GM23338 (cell line): ENCODE measurements around the gene ATXN7. TPM values are rescaled to one million over a fixed set of nuclear protein-coding genes. Genes with fewer than 3 reads are reported as not detected.

Experiments
- ATAC-seq: fragments of 200-7000 bp; cut with Tn5 transposase; 3 replicates; pipeline ENCODE4 v1.9.1; 2020
- DNase-seq: peaks from one replicate; pipeline ENCODE4 v3.0.0-alpha.2; 2015; ENCODE audit warnings: low spot score
- H2AFZ ChIP-seq: fragments of 200-600 bp; sonication (generic); 2 replicates; pipeline ENCODE4 v1.8.0; 2016; ENCODE audit warnings: antibody characterized with exemption, mild to moderate bottlenecking, moderate library complexity
- H3F3A ChIP-seq: fragments of 200-600 bp; sonication (generic); replicated peaks from 2 replicates; pipeline ENCODE4 v1.8.0; 2017; ENCODE audit warnings: antibody characterized with exemption, mixed run types, low read depth
- H3K27ac ChIP-seq: fragments of 200-600 bp; sonication (generic); 2 replicates; pipeline ENCODE4 v1.6.1; 2016; ENCODE audit warnings: low read depth
- H3K27me3 ChIP-seq: fragments of 200-600 bp; sonication (generic); 2 replicates; pipeline ENCODE4 v1.8.0; 2016; ENCODE audit warnings: mild to moderate bottlenecking, mixed run types, moderate library complexity; ENCODE audit not compliant: insufficient read depth
- H3K36me3 ChIP-seq: fragments of 200-600 bp; sonication (generic); 2 replicates; pipeline ENCODE4 v1.8.0; 2016; ENCODE audit warnings: mild to moderate bottlenecking; ENCODE audit not compliant: insufficient read depth
- H3K4me1 ChIP-seq: fragments of 200-600 bp; sonication (generic); 2 replicates; pipeline ENCODE4 v1.8.0; 2016; ENCODE audit warnings: mild to moderate bottlenecking, moderate library complexity; ENCODE audit not compliant: insufficient read depth
- H3K4me2 ChIP-seq: fragments of 200-600 bp; sonication (generic); 2 replicates; pipeline ENCODE4 v1.7.1; 2017; ENCODE audit warnings: mixed run types
- H3K4me3 ChIP-seq: fragments of 200-600 bp; sonication (generic); 2 replicates; pipeline ENCODE4 v1.6.1; 2016; ENCODE audit warnings: mixed run types
- H3K79me2 ChIP-seq: fragments of 200-600 bp; sonication (generic); replicated peaks from 2 replicates; pipeline ENCODE4 v1.8.0; 2017; ENCODE audit warnings: mild to moderate bottlenecking; ENCODE audit not compliant: insufficient read depth
- H3K9me2 ChIP-seq: fragments of 200-600 bp; sonication (generic); 2 replicates; pipeline ENCODE4 v1.8.0; 2017; ENCODE audit not compliant: insufficient read depth
- H4K20me1 ChIP-seq: fragments of 200-600 bp; sonication (generic); replicated peaks from 2 replicates; pipeline ENCODE4 v1.8.0; 2017; ENCODE audit warnings: mild to moderate bottlenecking; ENCODE audit not compliant: insufficient read depth
- H3K27ac Mint-ChIP-seq: 2 replicates; pipeline ENCODE4 v1.8.0; 2020; ENCODE audit warnings: inconsistent platforms, mild to moderate bottlenecking, moderate library complexity, mixed read lengths
- H3K27me3 Mint-ChIP-seq: 3 replicates; pipeline ENCODE4 v1.8.0; 2022; ENCODE audit warnings: low read depth, mild to moderate bottlenecking, moderate library complexity, mixed read lengths, inconsistent platforms; ENCODE audit not compliant: insufficient read depth, poor library complexity
- H3K36me3 Mint-ChIP-seq: 3 replicates; pipeline ENCODE4 v1.8.0; 2021; ENCODE audit warnings: low read depth, mild to moderate bottlenecking, inconsistent platforms, moderate library complexity, mixed read lengths
- H3K4me1 Mint-ChIP-seq: 3 replicates; pipeline ENCODE4 v1.8.0; 2020; ENCODE audit warnings: mild to moderate bottlenecking, inconsistent platforms, mixed read lengths
- H3K4me3 Mint-ChIP-seq: 3 replicates; pipeline ENCODE4 v1.8.0; 2021; ENCODE audit warnings: moderate library complexity, mild to moderate bottlenecking, inconsistent platforms, mixed read lengths
- H3K9me3 Mint-ChIP-seq: 3 replicates; pipeline ENCODE4 v1.8.0; 2020; ENCODE audit warnings: moderate library complexity, mild to moderate bottlenecking, inconsistent platforms, mixed read lengths
- CREB1 ChIP-seq: fragments of 250-450 bp; sonication (Bioruptor Pico); IDR thresholded peaks from 2 replicates; pipeline ENCODE4 v1.5.0; 2020; ENCODE audit warnings: low read depth, mild to moderate bottlenecking, moderate library complexity
- EZH2 ChIP-seq: fragments of 200-600 bp; sonication (generic); IDR thresholded peaks from one replicate; pipeline ENCODE4 v1.8.0; 2017; ENCODE audit warnings: antibody characterized with exemption, mild to moderate bottlenecking, low read depth; ENCODE audit not compliant: unreplicated experiment
- EZH2phosphoT487 ChIP-seq: fragments of 200-600 bp; sonication (generic); IDR thresholded peaks from one replicate; pipeline ENCODE4 v1.8.1; 2018; ENCODE audit warnings: antibody characterized with exemption; ENCODE audit not compliant: unreplicated experiment
- JUNB ChIP-seq: IDR thresholded peaks from one replicate; pipeline ENCODE4 v1.6.1; 2016; ENCODE audit warnings: antibody characterized with exemption; ENCODE audit not compliant: unreplicated experiment
- NANOG ChIP-seq: IDR thresholded peaks from 2 replicates; pipeline ENCODE4 v1.6.1; 2016; ENCODE audit warnings: antibody characterized with exemption, borderline replicate concordance
- POLR2AphosphoS5 ChIP-seq: IDR thresholded peaks from 2 replicates; pipeline ENCODE4 v1.6.1; 2016; ENCODE audit warnings: antibody characterized with exemption, low read depth
- ZNF114 ChIP-seq: fragments of 250-450 bp; sonication (Bioruptor Pico); IDR thresholded peaks from 2 replicates; pipeline ENCODE4 v1.5.0; 2020; ENCODE audit warnings: mild to moderate bottlenecking, moderate library complexity
- ZNF331 ChIP-seq: fragments of 250-450 bp; sonication (Bioruptor Pico); IDR thresholded peaks from 2 replicates; pipeline ENCODE4 v1.5.0; 2020; ENCODE audit warnings: low read depth, mild to moderate bottlenecking, moderate library complexity
- polyA plus RNA-seq: library from polyadenylated mRNA; unstranded; fragments of >200 nt; fragmentation: Nextera tagmentation; extraction: Ambion mirVana; gene quantifications from 2 replicates; pipeline ENCODE4 v1.2.1, GENCODE V29; 2016
- total RNA-seq: library from RNA; depleted of rRNA; stranded (reverse); fragments of >200 nt; shearing (Covaris generic); gene quantifications from 2 replicates; pipeline ENCODE4 v1.2.3, GENCODE V29; 2014
- TF ChIP-seq, protein P1 (sequence below): fragments of 250-450 bp; sonication (Bioruptor Pico); IDR thresholded peaks from 2 replicates; pipeline ENCODE4 v1.5.0; 2020; ENCODE audit warnings: mild to moderate bottlenecking, moderate library complexity
- TF ChIP-seq, protein P2 (sequence below), 2 experiments: fragments of 200-600 bp in 1 of 2; sonication (generic) in 1 of 2; conservative IDR thresholded peaks; 2 replicates each; pipeline versions ENCODE4 v1.5.1 to v1.6.1; 2016 to 2017; ENCODE audit warnings: antibody characterized with exemption in 2 of 2, low read depth in 2 of 2, mild to moderate bottlenecking in 2 of 2, moderate library complexity in 1 of 2
- TF ChIP-seq, protein P3 (sequence below): IDR thresholded peaks from 2 replicates; pipeline ENCODE4 v1.6.1; 2016; ENCODE audit warnings: antibody characterized with exemption

ATXN7 gene
- total and polyA plus RNA-seq, 2 experiments from 2014 or later: 4.0 to 17.2 TPM

DNA sequence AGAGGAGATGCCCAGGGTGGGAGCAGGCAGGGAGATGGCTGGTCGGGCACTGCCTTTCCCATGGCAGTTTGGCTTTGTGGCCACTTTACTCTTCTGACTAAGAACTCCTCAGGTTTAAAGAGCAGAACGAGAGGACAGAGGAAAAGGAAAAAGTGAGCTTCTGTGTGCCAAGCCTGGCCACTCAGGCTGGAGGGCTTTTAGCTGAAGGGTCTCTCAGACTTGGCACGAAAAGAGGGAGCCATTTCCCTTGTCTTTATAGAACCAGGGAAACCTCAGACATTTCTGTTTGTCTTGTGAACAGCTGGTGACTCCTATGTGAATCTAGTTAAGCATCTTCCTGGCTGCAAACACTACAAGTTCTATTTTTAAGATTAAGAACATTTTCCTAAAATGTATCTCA, 182.9 kb downstream of the ATXN7 start (continued):
- TF ChIP-seq, protein P1, sequence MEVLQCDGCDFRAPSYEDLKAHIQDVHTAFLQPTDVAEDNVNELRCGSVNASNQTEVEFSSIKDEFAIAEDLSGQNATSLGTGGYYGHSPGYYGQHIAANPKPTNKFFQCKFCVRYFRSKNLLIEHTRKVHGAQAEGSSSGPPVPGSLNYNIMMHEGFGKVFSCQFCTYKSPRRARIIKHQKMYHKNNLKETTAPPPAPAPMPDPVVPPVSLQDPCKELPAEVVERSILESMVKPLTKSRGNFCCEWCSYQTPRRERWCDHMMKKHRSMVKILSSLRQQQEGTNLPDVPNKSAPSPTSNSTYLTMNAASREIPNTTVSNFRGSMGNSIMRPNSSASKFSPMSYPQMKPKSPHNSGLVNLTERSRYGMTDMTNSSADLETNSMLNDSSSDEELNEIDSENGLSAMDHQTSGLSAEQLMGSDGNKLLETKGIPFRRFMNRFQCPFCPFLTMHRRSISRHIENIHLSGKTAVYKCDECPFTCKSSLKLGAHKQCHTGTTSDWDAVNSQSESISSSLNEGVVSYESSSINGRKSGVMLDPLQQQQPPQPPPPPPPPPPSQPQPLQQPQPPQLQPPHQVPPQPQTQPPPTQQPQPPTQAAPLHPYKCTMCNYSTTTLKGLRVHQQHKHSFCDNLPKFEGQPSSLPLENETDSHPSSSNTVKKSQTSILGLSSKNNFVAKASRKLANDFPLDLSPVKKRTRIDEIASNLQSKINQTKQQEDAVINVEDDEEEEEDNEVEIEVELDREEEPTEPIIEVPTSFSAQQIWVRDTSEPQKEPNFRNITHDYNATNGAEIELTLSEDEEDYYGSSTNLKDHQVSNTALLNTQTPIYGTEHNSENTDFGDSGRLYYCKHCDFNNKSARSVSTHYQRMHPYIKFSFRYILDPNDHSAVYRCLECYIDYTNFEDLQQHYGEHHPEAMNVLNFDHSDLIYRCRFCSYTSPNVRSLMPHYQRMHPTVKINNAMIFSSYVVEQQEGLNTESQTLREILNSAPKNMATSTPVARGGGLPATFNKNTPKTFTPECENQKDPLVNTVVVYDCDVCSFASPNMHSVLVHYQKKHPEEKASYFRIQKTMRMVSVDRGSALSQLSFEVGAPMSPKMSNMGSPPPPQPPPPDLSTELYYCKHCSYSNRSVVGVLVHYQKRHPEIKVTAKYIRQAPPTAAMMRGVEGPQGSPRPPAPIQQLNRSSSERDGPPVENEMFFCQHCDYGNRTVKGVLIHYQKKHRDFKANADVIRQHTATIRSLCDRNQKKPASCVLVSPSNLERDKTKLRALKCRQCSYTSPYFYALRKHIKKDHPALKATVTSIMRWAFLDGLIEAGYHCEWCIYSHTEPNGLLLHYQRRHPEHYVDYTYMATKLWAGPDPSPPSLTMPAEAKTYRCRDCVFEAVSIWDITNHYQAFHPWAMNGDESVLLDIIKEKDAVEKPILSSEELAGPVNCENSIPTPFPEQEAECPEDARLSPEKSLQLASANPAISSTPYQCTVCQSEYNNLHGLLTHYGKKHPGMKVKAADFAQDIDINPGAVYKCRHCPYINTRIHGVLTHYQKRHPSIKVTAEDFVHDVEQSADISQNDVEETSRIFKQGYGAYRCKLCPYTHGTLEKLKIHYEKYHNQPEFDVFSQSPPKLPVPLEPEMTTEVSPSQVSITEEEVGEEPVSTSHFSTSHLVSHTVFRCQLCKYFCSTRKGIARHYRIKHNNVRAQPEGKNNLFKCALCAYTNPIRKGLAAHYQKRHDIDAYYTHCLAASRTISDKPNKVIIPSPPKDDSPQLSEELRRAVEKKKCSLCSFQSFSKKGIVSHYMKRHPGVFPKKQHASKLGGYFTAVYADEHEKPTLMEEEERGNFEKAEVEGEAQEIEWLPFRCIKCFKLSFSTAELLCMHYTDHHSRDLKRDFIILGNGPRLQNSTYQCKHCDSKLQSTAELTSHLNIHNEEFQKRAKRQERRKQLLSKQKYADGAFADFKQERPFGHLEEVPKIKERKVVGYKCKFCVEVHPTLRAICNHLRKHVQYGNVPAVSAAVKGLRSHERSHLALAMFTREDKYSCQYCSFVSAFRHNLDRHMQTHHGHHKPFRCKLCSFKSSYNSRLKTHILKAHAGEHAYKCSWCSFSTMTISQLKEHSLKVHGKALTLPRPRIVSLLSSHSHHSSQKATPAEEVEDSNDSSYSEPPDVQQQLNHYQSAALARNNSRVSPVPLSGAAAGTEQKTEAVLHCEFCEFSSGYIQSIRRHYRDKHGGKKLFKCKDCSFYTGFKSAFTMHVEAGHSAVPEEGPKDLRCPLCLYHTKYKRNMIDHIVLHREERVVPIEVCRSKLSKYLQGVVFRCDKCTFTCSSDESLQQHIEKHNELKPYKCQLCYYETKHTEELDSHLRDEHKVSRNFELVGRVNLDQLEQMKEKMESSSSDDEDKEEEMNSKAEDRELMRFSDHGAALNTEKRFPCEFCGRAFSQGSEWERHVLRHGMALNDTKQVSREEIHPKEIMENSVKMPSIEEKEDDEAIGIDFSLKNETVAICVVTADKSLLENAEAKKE (CRISPR knock-in tag): no peak
- no peak for TF ChIP-seq JUNB
- TF ChIP-seq CREB1: no peak
- no peak for TF ChIP-seq ZNF331 (CRISPR knock-in tag)
- no peak for TF ChIP-seq NANOG
- TF ChIP-seq POLR2AphosphoS5: no peak
- no peak for TF ChIP-seq EZH2phosphoT487
- TF ChIP-seq EZH2: no peak

DNA sequence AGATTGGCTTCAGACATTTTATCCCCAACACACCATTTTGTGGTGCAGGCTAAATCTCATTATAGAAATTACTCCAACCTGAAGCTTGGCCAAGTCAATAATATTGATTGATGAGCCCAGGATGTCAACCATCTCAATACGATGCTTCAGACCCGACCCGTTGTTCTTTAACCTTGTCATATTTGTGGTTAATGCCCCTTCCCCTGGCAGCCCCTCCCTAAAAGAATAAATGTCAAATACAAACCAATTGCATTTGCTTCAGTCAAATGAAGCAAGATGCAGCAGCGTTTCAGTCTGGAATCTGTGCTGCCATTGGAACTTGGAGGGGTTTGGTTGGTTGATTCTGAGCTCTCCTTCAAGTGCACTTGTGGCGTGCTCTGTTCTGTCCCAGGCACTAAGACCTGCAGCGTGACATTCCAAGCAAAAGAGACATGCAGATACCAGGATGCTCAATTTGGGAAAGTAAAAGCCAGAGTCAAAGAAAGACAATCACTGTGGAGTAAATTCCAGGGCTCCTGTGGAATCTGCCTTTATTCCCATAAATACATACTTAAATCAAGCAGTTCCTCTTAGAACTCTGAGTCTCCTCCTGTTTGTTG, 183.4 kb downstream of the ATXN7 start:
- Mint-ChIP-seq H3K4me1 (peaks cover 30% of the 10 kb centered on the region), H3K4me3 (no peak overlapping the region), H3K27me3 (no peaks in the 10 kb centered on the region), H3K36me3 (no peaks in the 10 kb centered on the region), H3K27ac (no peak overlapping the region), H3K9me3 (no peaks in the 10 kb centered on the region)
- Histone ChIP-seq H3K79me2 (no peaks in the 10 kb centered on the region), H3K9me2 (no peaks in the 10 kb centered on the region), H3K4me3 (no peak overlapping the region), H3K27me3 (no peaks in the 10 kb centered on the region), H3K27ac (no peak overlapping the region), H3K36me3 (no peaks in the 10 kb centered on the region), H2AFZ (no peak overlapping the region), H3K4me2 (no peak overlapping the region), H4K20me1 (no peaks in the 10 kb centered on the region), H3K4me1 (peaks cover 25% of the 10 kb centered on the region), H3F3A (no peaks in the 10 kb centered on the region)
- DNase-seq: peak; percentile 40
- no peak for ATAC-seq
- TF ChIP-seq, protein P2, sequence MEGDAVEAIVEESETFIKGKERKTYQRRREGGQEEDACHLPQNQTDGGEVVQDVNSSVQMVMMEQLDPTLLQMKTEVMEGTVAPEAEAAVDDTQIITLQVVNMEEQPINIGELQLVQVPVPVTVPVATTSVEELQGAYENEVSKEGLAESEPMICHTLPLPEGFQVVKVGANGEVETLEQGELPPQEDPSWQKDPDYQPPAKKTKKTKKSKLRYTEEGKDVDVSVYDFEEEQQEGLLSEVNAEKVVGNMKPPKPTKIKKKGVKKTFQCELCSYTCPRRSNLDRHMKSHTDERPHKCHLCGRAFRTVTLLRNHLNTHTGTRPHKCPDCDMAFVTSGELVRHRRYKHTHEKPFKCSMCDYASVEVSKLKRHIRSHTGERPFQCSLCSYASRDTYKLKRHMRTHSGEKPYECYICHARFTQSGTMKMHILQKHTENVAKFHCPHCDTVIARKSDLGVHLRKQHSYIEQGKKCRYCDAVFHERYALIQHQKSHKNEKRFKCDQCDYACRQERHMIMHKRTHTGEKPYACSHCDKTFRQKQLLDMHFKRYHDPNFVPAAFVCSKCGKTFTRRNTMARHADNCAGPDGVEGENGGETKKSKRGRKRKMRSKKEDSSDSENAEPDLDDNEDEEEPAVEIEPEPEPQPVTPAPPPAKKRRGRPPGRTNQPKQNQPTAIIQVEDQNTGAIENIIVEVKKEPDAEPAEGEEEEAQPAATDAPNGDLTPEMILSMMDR (conservative IDR thresholded peaks at IDR 0.05; ENCODE audit: low read depth in 2 of 2): no peak
- TF ChIP-seq ZNF114 (CRISPR knock-in tag) (no peak), EZH2phosphoT487 (no peak), JUNB (no peak), POLR2AphosphoS5 (no peak)
- TF ChIP-seq, protein P3, sequence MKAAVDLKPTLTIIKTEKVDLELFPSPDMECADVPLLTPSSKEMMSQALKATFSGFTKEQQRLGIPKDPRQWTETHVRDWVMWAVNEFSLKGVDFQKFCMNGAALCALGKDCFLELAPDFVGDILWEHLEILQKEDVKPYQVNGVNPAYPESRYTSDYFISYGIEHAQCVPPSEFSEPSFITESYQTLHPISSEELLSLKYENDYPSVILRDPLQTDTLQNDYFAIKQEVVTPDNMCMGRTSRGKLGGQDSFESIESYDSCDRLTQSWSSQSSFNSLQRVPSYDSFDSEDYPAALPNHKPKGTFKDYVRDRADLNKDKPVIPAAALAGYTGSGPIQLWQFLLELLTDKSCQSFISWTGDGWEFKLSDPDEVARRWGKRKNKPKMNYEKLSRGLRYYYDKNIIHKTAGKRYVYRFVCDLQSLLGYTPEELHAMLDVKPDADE: no peak
